Measurements from ENCODE around the gene CELSR1. TPM values are rescaled to one million over a fixed set of nuclear protein-coding genes. Genes with fewer than 3 reads are reported as not detected.

The CELSR1 gene
- total and polyA plus RNA-seq, 2 of the 13 experiments (the other 11 are each of a cell fraction or from before 2014, with no cell fraction given), result 0.78 to 1.8 TPM

- TF ChIP-seq ZNF770 (CRISPR knock-in tag; IDR thresholded peaks at IDR 0.05), result 0 out of 2 replicates have a peak, but pooled peaks have one; percentile 24
- TF ChIP-seq LRRFIP1 (CRISPR knock-in tag; conservative IDR thresholded peaks at IDR 0.05), result peak; percentile 23; the same call in 1 of the 2 replicates
- TF ChIP-seq, protein P1, sequence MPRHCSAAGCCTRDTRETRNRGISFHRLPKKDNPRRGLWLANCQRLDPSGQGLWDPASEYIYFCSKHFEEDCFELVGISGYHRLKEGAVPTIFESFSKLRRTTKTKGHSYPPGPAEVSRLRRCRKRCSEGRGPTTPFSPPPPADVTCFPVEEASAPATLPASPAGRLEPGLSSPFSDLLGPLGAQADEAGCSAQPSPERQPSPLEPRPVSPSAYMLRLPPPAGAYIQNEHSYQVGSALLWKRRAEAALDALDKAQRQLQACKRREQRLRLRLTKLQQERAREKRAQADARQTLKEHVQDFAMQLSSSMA (CRISPR knock-in tag; IDR thresholded peaks at IDR 0.05), result no peak
- TF ChIP-seq CBFB (CRISPR knock-in tag; IDR thresholded peaks at IDR 0.05), result peak; percentile 94
- peak; percentile 95 for TF ChIP-seq THAP11 (CRISPR knock-in tag; IDR thresholded peaks at IDR 0.05)
- TF ChIP-seq SKIL (CRISPR knock-in tag; IDR thresholded peaks at IDR 0.05; ENCODE audit: borderline replicate concordance), result peak; percentile 16; the same call in 1 of the 2 replicates
- TF ChIP-seq ZFP90 (CRISPR knock-in tag; IDR thresholded peaks at IDR 0.05; ENCODE audit: borderline replicate concordance), result peak; percentile 47; the same call in 1 of the 2 replicates
- no peak for TF ChIP-seq SOX13 (IDR thresholded peaks at IDR 0.05)
- peak in 1 of 2 experiments; percentile 59; a peak in 1 of 4 replicates for TF ChIP-seq SOX13 (CRISPR knock-in tag; conservative IDR thresholded peaks at IDR 0.05 in 1 of 2, IDR thresholded peaks at IDR 0.05 in 1 of 2)
- peak; percentile 88 for TF ChIP-seq ZNF747 (CRISPR knock-in tag; IDR thresholded peaks at IDR 0.05; ENCODE audit: borderline replicate concordance)
- TF ChIP-seq ZBTB1 (CRISPR knock-in tag; IDR thresholded peaks at IDR 0.05; ENCODE audit: borderline replicate concordance), result no peak
- TF ChIP-seq ZNF710 (CRISPR knock-in tag; IDR thresholded peaks at IDR 0.05; ENCODE audit: borderline replicate concordance), result peak; percentile 45; the same call in 1 of the 2 replicates
- TF ChIP-seq, protein P2, sequence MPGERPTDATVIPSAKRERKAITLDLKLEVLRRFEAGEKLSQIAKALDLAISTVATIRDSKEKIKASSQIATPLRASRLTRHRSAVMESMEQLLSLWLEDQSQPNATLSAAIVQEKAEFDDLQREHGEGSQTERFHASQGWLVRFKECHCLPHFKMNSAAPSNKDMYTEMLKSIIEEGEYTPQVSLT (CRISPR knock-in tag; IDR thresholded peaks at IDR 0.05; ENCODE audit: borderline replicate concordance, low read depth), result no peak; the same call in 1 of the 2 replicates
- TF ChIP-seq ATF5 (CRISPR knock-in tag; IDR thresholded peaks at IDR 0.05; ENCODE audit: low read depth), result no peak
- peak; percentile 75 for TF ChIP-seq FOXO1 (CRISPR knock-in tag; IDR thresholded peaks at IDR 0.05)
Observed at GRCh38 chr22:46335201-46336118, 202.0 kb downstream of the CELSR1 start, which contains the start of gene TRMU (continued).
